Measurements from ENCODE around the gene ZNF710.

Gene ZNF710

DNA sequence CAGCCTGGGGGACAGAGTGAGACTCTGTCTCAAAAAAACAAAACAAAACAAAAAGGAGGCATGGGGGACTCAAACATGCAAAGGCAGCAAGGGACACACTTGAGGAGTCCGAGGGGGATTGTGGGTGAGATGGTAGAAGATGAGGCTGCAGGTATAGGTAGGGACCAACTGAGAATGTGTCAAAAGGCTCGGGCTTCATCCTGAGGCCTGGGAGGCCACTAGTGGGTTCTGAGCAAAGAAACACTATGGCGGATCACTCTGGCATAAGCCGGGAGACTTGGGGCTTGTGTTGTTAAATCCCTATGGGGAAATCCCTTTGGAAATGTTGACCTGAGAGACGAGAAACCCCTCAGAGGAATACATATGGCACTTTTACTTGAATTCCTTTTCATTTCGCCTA lies 21.2 kb downstream of the ZNF710 start:
- Histone ChIP-seq H3K27me3 (ENCODE audit: low read depth, low read length) (no peaks in the 10 kb centered on the region), H3K27ac (ENCODE audit: low read length) (no peak overlapping the region), H3K4me1 (ENCODE audit: control insufficient read depth in 1 of 2, insufficient read depth in 2 of 2, low read length in 2 of 2) (peaks cover 5 to 9% of the 10 kb centered on the region in 2 donors), H3K36me3 (ENCODE audit: control insufficient read depth in 1 of 2, insufficient read depth in 2 of 2, low read length in 2 of 2) (no peaks in the 10 kb centered on the region), H3K4me3 (ENCODE audit: low read depth in 1 of 2, low read length in 2 of 2) (no peak overlapping the region), H3K9me3 (ENCODE audit: control insufficient read depth in 1 of 2, low read length in 2 of 2) (no peaks in the 10 kb centered on the region)

DNA sequence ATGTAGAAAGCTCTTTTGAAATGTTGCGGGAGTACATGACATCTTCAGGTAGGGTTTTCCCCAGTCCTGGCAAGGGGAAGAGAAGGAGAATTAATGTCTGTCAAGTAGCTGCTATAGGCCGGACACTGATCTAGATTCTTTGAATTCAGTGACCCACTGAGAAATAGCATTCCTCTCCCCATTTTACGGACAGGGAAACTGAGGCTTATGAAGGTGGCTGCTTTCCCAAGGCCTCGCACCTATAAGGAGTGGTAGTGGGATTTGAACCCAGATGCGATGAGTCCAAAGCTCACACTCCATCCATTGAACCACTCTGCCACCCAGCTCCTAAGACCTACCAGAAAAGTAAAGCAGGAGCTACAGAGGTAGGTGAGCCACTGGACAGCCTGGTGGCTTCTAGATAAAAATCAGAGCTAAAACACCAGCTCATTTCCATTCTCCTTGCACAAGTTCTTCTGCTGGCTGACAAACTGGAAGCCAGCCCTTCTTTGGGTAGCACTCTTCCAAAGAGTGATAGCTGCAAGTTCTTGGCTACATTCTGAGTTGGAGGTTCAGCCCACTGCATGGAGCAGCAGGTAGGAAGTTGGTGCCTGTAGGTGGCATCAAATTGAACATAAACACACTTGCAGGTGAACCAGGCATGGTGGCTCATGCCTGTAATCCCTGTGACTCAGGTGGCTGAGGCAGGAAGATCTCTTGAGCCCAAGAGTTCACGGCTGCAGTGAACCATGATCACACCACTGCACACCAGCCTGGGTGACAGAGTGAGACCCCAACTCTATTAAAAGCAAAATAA lies 22.0 kb downstream of the ZNF710 start:
- H3K9me3 ChIP-seq (ENCODE audit: control insufficient read depth in 1 of 2, low read length in 2 of 2), result no peaks in the 10 kb centered on the region
- H3K36me3 ChIP-seq (ENCODE audit: control insufficient read depth in 1 of 2, insufficient read depth in 2 of 2, low read length in 2 of 2), result no peaks in the 10 kb centered on the region
- no peak overlapping the region for H3K4me3 ChIP-seq (ENCODE audit: low read depth in 1 of 2, low read length in 2 of 2)
- H3K27me3 ChIP-seq (ENCODE audit: low read depth, low read length), result no peaks in the 10 kb centered on the region
- peaks cover 5 to 9% of the 10 kb centered on the region in 2 donors for H3K4me1 ChIP-seq (ENCODE audit: control insufficient read depth in 1 of 2, insufficient read depth in 2 of 2, low read length in 2 of 2)
- H3K27ac ChIP-seq (ENCODE audit: low read length), result no peak overlapping the region

DNA sequence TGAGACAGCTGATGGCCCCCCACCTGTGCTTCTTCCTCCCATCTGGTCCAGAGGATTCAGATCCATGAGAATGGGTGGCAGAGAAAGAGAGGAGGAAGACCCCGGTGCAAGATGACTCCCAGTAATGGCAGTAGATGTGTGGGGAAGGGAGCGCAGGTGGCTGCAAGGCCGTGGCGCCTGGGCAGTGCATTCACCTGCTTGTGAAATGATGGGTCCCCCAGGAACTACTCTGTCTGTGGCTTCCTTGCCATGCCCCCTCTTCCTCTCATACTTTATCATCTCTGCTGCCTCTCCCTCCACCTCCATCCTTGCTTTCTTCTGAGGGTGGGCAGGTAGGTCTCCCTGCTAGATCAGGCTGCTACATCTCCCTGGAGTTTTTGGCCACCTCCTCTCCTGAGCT lies 23.3 kb downstream of the ZNF710 start:
- Histone ChIP-seq H3K27ac (ENCODE audit: low read length) (no peak overlapping the region), H3K27me3 (ENCODE audit: low read depth, low read length) (no peaks in the 10 kb centered on the region), H3K9me3 (ENCODE audit: control insufficient read depth in 1 of 2, low read length in 2 of 2) (no peaks in the 10 kb centered on the region), H3K4me3 (ENCODE audit: low read depth in 1 of 2, low read length in 2 of 2) (no peak overlapping the region), H3K4me1 (ENCODE audit: control insufficient read depth in 1 of 2, insufficient read depth in 2 of 2, low read length in 2 of 2) (peaks cover 5 to 9% of the 10 kb centered on the region in 2 donors), H3K36me3 (ENCODE audit: control insufficient read depth in 1 of 2, insufficient read depth in 2 of 2, low read length in 2 of 2) (no peaks in the 10 kb centered on the region)

DNA sequence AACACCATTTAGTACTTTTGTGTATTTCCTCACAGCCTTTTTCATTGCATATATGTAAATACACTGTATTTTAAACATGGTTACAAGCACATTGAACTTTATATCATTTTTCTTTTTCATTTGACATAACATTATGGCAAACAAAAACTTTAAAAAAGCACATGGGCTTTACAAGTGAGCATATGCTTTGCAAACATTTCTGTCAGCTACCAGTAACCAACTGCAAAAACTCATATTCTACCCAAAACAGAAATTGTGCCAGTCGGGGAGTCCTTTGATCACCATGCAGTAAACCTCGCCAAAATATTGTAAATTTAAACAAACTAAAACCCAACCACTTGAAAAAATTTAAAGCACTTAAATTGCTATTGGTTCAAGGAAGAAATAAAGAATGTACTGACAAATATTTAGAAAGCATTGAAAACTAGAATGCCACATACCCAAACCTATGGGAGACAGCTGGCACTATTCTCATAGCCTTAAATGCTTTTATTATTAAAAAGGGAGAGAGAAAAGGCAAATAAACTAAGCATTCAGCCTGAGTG lies 24.4 kb downstream of the ZNF710 start:
- no peak overlapping the region for H3K27ac ChIP-seq (ENCODE audit: low read length)
- no peaks in the 10 kb centered on the region for H3K9me3 ChIP-seq (ENCODE audit: control insufficient read depth in 1 of 2, low read length in 2 of 2)
- H3K36me3 ChIP-seq (ENCODE audit: control insufficient read depth in 1 of 2, insufficient read depth in 2 of 2, low read length in 2 of 2), result no peaks in the 10 kb centered on the region
- no peaks in the 10 kb centered on the region for H3K27me3 ChIP-seq (ENCODE audit: low read depth, low read length)
- H3K4me1 ChIP-seq (ENCODE audit: control insufficient read depth in 1 of 2, insufficient read depth in 2 of 2, low read length in 2 of 2), result peaks cover 0 to 3% of the 10 kb centered on the region in 2 donors
- H3K4me3 ChIP-seq (ENCODE audit: low read depth in 1 of 2, low read length in 2 of 2), result no peak overlapping the region

DNA sequence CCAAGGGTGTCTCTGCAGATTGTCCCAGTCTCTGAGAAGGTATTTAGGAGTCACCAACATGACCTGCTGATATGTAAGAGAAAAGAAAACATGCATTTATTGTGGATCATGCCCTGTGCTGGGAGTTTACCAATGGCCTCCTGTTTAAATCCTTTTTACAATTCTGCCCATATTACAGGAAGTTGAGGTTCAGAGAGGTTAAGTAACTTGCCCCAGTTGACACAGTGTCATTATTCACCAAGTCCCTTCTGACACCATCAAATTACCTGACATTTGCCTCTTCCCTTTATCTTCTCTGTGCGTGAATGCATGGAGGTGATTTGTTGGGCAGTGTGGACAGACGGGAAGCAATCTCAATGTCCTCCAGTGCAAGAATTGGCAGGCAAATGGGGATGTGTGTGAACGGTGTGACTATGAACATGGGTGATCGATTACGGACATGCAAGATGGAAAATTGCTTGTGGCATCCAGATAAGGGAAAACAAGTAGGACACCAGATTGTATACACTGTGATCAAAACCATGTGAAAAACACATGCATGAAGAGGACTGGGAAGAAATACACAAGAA lies 27.3 kb downstream of the ZNF710 start:
- peak overlapping the region; percentile 56 for H3K27ac ChIP-seq (ENCODE audit: low read length)
- H3K36me3 ChIP-seq (ENCODE audit: control insufficient read depth in 1 of 2, insufficient read depth in 2 of 2, low read length in 2 of 2), result no peaks in the 10 kb centered on the region
- H3K27me3 ChIP-seq (ENCODE audit: low read depth, low read length), result no peaks in the 10 kb centered on the region
- no peak overlapping the region for H3K4me3 ChIP-seq (ENCODE audit: low read depth in 1 of 2, low read length in 2 of 2)
- H3K9me3 ChIP-seq (ENCODE audit: control insufficient read depth in 1 of 2, low read length in 2 of 2), result no peaks in the 10 kb centered on the region
- peaks cover 5 to 10% of the 10 kb centered on the region in 2 donors for H3K4me1 ChIP-seq (ENCODE audit: control insufficient read depth in 1 of 2, insufficient read depth in 2 of 2, low read length in 2 of 2)

DNA sequence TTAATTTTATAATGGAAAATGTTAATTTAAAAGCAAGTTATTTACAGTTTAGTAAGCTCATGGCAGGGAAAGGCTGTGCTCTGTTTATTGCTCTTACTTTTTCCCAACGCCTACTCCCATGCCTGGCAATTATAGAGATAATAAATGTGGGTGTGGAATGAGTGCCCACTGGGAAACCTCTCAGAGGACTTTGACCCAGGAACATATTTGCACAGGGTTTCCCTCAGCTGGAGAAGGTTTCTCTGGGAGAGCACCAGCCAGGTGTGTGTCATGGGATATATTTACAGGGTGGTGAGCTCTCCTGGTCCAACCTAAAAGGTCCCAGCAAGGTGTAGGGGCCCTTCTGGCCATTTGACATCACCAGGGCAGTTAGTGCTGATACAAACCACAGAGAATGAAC lies 27.9 kb downstream of the ZNF710 start:
- H3K4me3 ChIP-seq (ENCODE audit: low read depth in 1 of 2, low read length in 2 of 2), result no peak overlapping the region
- peaks cover 9 to 10% of the 10 kb centered on the region in 2 donors for H3K4me1 ChIP-seq (ENCODE audit: control insufficient read depth in 1 of 2, insufficient read depth in 2 of 2, low read length in 2 of 2)
- peak overlapping the region; percentile 56 for H3K27ac ChIP-seq (ENCODE audit: low read length)

DNA sequence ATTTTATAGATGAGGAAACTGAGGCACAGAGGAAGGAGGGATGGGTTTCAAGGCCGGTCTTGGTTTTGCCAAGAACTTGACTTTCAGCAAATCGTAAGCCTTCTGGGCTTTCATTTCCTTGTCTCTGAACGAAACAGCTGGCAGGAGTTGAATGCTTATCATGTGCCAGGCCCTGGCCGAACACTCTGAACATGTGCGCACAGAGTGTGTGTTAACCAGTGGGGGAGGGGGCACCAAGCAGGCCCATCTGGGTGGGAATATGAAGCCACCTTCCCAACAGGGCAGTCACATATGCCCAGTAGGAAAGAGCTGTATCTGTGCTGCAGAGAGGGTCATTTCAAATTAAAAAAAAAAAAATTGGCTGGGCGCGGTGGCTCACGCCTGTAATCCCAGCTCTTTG lies 29.3 kb downstream of the ZNF710 start:
- H3K4me3 ChIP-seq (ENCODE audit: low read depth in 1 of 2, low read length in 2 of 2), result no peak overlapping the region
- no peak overlapping the region for H3K27ac ChIP-seq (ENCODE audit: low read length)
- no peaks in the 10 kb centered on the region for H3K27me3 ChIP-seq (ENCODE audit: low read depth, low read length)
- peaks cover 14 to 17% of the 10 kb centered on the region in 2 donors for H3K4me1 ChIP-seq (ENCODE audit: control insufficient read depth in 1 of 2, insufficient read depth in 2 of 2, low read length in 2 of 2)
- H3K9me3 ChIP-seq (ENCODE audit: control insufficient read depth in 1 of 2, low read length in 2 of 2), result no peaks in the 10 kb centered on the region
- H3K36me3 ChIP-seq (ENCODE audit: control insufficient read depth in 1 of 2, insufficient read depth in 2 of 2, low read length in 2 of 2), result no peaks in the 10 kb centered on the region

More for the DNA sequence above, 27.9 kb downstream of the ZNF710 start:
- H3K9me3 ChIP-seq (ENCODE audit: control insufficient read depth in 1 of 2, low read length in 2 of 2), result no peaks in the 10 kb centered on the region
- H3K36me3 ChIP-seq (ENCODE audit: control insufficient read depth in 1 of 2, insufficient read depth in 2 of 2, low read length in 2 of 2), result no peaks in the 10 kb centered on the region
- no peaks in the 10 kb centered on the region for H3K27me3 ChIP-seq (ENCODE audit: low read depth, low read length)

DNA sequence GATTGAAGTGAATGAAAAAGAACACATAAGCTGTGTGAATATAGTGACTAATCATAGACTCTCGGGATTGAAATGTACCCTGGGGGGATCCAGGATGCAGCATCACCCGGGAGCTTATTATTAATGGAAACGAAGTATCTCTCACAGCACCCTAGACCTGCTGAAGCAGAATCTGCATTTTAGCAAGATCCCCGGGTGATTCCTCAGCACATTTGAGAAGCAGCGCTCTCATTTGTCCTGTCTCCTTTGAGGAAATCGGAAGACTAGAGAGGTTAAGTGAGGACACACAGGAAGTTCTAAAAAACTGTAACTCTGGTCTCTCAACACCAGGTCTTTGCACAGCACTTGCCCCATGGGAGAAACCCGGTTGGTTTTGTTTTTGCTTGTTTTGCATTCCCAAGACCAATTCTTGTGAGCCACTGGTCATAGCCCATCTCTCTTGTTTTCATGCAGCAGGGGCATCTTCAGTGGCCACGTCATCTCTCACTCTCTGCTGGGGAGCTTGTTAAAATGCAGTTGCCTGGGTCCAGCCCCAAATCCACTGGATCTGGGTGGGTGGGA lies 30.2 kb downstream of the ZNF710 start:
- Histone ChIP-seq H3K27ac (ENCODE audit: low read length) (peak overlapping the region; percentile 31), H3K36me3 (ENCODE audit: control insufficient read depth in 1 of 2, insufficient read depth in 2 of 2, low read length in 2 of 2) (no peaks in the 10 kb centered on the region)

DNA sequence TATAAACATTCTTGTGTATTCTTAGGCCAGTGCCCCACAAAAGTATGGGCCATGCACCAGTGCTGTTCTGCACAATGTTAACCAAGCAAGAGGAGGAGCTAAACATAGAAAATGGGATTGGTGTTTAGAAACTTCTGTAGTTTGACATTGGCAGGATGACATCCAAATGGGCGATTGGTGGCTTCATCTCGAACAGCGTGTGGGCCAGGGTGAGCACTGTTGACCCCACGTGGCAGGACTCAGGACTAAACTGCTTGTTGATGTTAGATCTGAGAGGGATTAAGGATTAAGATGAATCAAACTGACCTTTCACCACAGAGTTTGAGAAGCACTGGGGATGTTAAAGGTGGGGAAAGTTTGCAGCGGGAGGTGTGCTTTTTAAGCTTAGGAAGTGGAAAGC lies 31.9 kb downstream of the ZNF710 start:
- Histone ChIP-seq H3K36me3 (ENCODE audit: control insufficient read depth in 1 of 2, insufficient read depth in 2 of 2, low read length in 2 of 2) (no peaks in the 10 kb centered on the region), H3K4me3 (ENCODE audit: low read depth in 1 of 2, low read length in 2 of 2) (no peak overlapping the region), H3K4me1 (ENCODE audit: control insufficient read depth in 1 of 2, insufficient read depth in 2 of 2, low read length in 2 of 2) (peaks cover 20 to 27% of the 10 kb centered on the region in 2 donors), H3K27ac (ENCODE audit: low read length) (no peak overlapping the region), H3K9me3 (ENCODE audit: control insufficient read depth in 1 of 2, low read length in 2 of 2) (no peaks in the 10 kb centered on the region), H3K27me3 (ENCODE audit: low read depth, low read length) (no peaks in the 10 kb centered on the region)

More for the DNA sequence above, 30.2 kb downstream of the ZNF710 start:
- Histone ChIP-seq H3K4me3 (ENCODE audit: low read depth in 1 of 2, low read length in 2 of 2) (no peak overlapping the region), H3K4me1 (ENCODE audit: control insufficient read depth in 1 of 2, insufficient read depth in 2 of 2, low read length in 2 of 2) (peaks cover 15 to 18% of the 10 kb centered on the region in 2 donors), H3K9me3 (ENCODE audit: control insufficient read depth in 1 of 2, low read length in 2 of 2) (no peaks in the 10 kb centered on the region), H3K27me3 (ENCODE audit: low read depth, low read length) (no peaks in the 10 kb centered on the region)

DNA sequence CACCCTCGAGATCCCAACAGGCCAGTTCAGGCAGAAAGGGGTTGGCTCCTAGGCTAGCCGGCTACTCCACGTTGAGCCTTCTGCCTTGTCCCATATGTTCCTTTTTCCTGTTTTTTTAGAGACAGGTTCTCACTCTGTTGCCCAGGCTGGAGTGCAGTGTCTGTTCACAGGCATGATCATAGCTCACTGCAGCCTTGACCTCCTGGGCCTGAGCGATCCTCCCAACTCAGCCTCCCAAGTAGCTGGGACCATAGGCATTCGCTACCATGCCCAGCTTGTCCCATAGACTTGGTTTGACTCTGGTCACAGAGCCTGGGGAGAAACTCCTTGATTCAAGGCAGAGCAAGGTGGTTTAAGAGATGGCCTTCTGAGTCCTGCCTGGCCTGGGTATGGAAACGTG lies 32.3 kb downstream of the ZNF710 start:
- Histone ChIP-seq H3K36me3 (ENCODE audit: control insufficient read depth in 1 of 2, insufficient read depth in 2 of 2, low read length in 2 of 2) (no peaks in the 10 kb centered on the region), H3K27me3 (ENCODE audit: low read depth, low read length) (no peaks in the 10 kb centered on the region), H3K9me3 (ENCODE audit: control insufficient read depth in 1 of 2, low read length in 2 of 2) (no peaks in the 10 kb centered on the region), H3K4me3 (ENCODE audit: low read depth in 1 of 2, low read length in 2 of 2) (no peak overlapping the region), H3K4me1 (ENCODE audit: control insufficient read depth in 1 of 2, insufficient read depth in 2 of 2, low read length in 2 of 2) (peaks cover 24 to 27% of the 10 kb centered on the region in 2 donors), H3K27ac (ENCODE audit: low read length) (no peak overlapping the region)

DNA sequence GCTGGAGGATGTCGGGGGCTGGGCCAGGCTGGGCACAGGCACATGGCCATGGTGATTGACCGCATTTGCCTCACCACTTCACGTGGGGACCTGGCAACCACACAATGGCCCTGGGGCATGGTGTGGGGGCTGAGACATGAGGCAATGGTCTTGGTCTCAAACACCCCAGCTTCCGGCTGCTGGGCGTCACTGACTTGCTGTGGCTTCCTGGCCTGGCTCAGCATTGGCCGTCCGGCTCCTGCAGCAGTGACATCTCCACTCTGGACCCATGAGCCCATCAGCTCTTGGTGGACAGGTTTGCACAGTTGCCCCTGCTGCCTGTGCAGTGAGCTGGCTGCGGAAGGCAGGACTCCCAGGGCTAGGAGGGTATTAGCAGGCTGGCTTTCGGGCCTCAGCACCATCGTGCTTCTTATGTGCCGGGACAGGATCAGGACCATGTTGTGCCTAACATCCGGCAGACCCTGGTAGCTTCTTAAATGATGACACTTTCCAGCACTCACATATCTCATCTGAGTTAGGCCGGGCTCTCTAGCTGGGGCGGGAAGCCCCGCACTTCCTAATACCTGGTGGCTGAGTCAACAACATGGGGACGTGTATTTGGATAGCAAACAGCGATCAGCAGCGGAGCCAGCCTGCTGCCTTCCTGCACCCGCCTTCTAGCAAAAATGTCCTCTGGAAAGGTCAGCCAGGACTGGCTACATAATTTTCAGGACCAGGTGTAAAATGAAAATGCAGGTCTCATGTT lies 34.1 kb downstream of the ZNF710 start:
- Histone ChIP-seq H3K36me3 (ENCODE audit: control insufficient read depth in 1 of 2, insufficient read depth in 2 of 2, low read length in 2 of 2) (no peaks in the 10 kb centered on the region), H3K4me1 (ENCODE audit: control insufficient read depth in 1 of 2, insufficient read depth in 2 of 2, low read length in 2 of 2) (peaks cover 27 to 32% of the 10 kb centered on the region in 2 donors), H3K27ac (ENCODE audit: low read length) (peak overlapping the region; percentile 82), H3K9me3 (ENCODE audit: control insufficient read depth in 1 of 2, low read length in 2 of 2) (no peaks in the 10 kb centered on the region), H3K27me3 (ENCODE audit: low read depth, low read length) (no peaks in the 10 kb centered on the region), H3K4me3 (ENCODE audit: low read depth in 1 of 2, low read length in 2 of 2) (peak overlapping the region in 1 of 2 donors; percentile 11)
